GM21381 (cell line): ENCODE measurements around the gene SOX2.

Experiments
- ATAC-seq: cut with Tn5 transposase; IDR thresholded peaks from one replicate; pipeline ENCODE4 v1.9.1; 2021; ENCODE audit warnings: mild to moderate bottlenecking, moderate library complexity; ENCODE audit not compliant: unreplicated experiment

The SOX2 gene

GRCh38 chr3:181711325-181712135 is at the start of gene SOX2:
SOX2 (plus strand) TSS chr3:181711925; CDS start chr3:181712361, 436 bp downstream.
- ATAC-seq: no peak

- ATAC-seq: no peak
These were observed 28.2 kb upstream of the SOX2 start for GRCh38 chr3:181683563-181683962.

GRCh38 chr3:181687190-181687589 is 24.5 kb upstream of the SOX2 start:
- no peak for ATAC-seq

GRCh38 chr3:181687731-181688130 is 24.0 kb upstream of the SOX2 start:
- ATAC-seq: no peak

- ATAC-seq: no peak
These were observed 22.2 kb upstream of the SOX2 start for GRCh38 chr3:181689546-181689945.

- ATAC-seq: no peak
These were observed 21.0 kb upstream of the SOX2 start for GRCh38 chr3:181690769-181691168.

GRCh38 chr3:181691901-181692300 is 19.8 kb upstream of the SOX2 start:
- no peak for ATAC-seq

- ATAC-seq: no peak
These were observed 19.2 kb upstream of the SOX2 start for GRCh38 chr3:181692311-181693145.

- no peak for ATAC-seq
These were observed 18.4 kb upstream of the SOX2 start for GRCh38 chr3:181693280-181693679.

- no peak for ATAC-seq
These were observed 16.7 kb upstream of the SOX2 start for GRCh38 chr3:181694805-181695660.

GRCh38 chr3:181695661-181696491 is 15.8 kb upstream of the SOX2 start:
- ATAC-seq: no peak

- ATAC-seq: no peak
These were observed 15.0 kb upstream of the SOX2 start for GRCh38 chr3:181696626-181697230.

GRCh38 chr3:181698263-181698954 is 13.3 kb upstream of the SOX2 start:
- no peak for ATAC-seq

- no peak for ATAC-seq
These were observed 12.4 kb upstream of the SOX2 start for GRCh38 chr3:181699171-181699903.

- ATAC-seq: no peak
These were observed 11.3 kb upstream of the SOX2 start for GRCh38 chr3:181700168-181701087.

GRCh38 chr3:181701096-181701495 is 10.6 kb upstream of the SOX2 start:
- ATAC-seq: no peak

- no peak for ATAC-seq
These were observed 7.9 kb upstream of the SOX2 start for GRCh38 chr3:181703601-181704420.
